Vagina (tissue), 2 donors: ENCODE results near the gene ARHGEF5.

Source experiments
- POLR2A ChIP-seq, 2 donors: fragments of 450-650 bp; IDR thresholded peaks; one replicate each; pipeline ENCODE4 v1.6.1; 2017; ENCODE audit warnings: antibody characterized with exemption in 2 of 2, mild to moderate bottlenecking in 2 of 2, moderate library complexity in 2 of 2
- POLR2AphosphoS5 ChIP-seq, 2 donors: sonication (generic); formaldehyde crosslinking; IDR thresholded peaks; one replicate each; pipeline ENCODE4 v1.9.0; 2017; ENCODE audit warnings: antibody characterized with exemption in 2 of 2, mild to moderate bottlenecking in 2 of 2, low read depth in 1 of 2; ENCODE audit not compliant: insufficient read depth in 1 of 2
- TF ChIP-seq, protein P1 (sequence below), 3 experiments: fragments of 450-650 bp in 2 of 3; fragments of 200-600 bp in 1 of 3; sonication (generic) in 1 of 3; IDR thresholded peaks; one replicate each; pipeline ENCODE4 v1.5.1; 2017 to 2019; ENCODE audit warnings: antibody characterized with exemption in 3 of 3, mild to moderate bottlenecking in 2 of 3, moderate library complexity in 2 of 3

DNA sequence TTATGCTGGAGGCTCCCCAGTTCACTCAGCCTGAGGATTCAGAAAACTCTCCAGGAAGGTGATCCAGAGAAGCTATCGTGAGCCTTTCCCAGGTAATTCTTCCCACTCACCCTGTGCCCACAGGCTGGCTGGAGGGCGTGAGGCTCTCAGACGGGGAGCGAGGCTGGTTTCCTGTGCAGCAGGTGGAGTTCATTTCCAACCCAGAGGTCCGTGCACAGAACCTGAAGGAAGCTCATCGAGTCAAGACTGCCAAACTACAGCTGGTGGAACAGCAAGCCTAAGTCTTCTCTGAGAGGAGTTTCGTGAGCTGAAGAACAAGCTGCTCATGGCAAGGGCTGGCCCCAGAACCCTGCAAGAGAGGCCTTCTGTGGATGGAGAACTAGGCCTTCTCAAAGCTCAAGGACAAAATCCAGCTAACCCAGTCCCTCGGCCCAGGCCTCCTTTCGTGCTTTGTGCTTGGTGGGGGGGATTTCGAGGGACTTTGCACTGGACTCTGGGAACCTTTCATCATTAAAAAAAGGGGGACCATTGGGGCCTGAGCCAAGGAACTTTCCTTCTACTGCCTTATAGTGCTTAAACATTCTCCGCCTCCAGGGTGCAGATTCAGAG, 24.7 kb downstream of the ARHGEF5 start:
- TF ChIP-seq, protein P1, sequence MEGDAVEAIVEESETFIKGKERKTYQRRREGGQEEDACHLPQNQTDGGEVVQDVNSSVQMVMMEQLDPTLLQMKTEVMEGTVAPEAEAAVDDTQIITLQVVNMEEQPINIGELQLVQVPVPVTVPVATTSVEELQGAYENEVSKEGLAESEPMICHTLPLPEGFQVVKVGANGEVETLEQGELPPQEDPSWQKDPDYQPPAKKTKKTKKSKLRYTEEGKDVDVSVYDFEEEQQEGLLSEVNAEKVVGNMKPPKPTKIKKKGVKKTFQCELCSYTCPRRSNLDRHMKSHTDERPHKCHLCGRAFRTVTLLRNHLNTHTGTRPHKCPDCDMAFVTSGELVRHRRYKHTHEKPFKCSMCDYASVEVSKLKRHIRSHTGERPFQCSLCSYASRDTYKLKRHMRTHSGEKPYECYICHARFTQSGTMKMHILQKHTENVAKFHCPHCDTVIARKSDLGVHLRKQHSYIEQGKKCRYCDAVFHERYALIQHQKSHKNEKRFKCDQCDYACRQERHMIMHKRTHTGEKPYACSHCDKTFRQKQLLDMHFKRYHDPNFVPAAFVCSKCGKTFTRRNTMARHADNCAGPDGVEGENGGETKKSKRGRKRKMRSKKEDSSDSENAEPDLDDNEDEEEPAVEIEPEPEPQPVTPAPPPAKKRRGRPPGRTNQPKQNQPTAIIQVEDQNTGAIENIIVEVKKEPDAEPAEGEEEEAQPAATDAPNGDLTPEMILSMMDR (IDR thresholded peaks at IDR 0.05): no peak
- TF ChIP-seq POLR2A (IDR thresholded peaks at IDR 0.05): no peak
- TF ChIP-seq POLR2AphosphoS5 (IDR thresholded peaks at IDR 0.05; ENCODE audit: insufficient read depth in 1 of 2, low read depth in 1 of 2): no peak
